GM21515 (cell line): ENCODE data around the gene RESF1.
A peak's percentile ranks its signal among the peaks of the same experiment; 100 is the strongest.
"Not testable (repeated sequence)": the region's sequence is repeated elsewhere in the genome, so short reads cannot be mapped to it uniquely, and the experiment has no call there.

Experiments used
- ATAC-seq: cut with Tn5 transposase; IDR thresholded peaks from one replicate; pipeline ENCODE4 v1.9.1; 2021; ENCODE audit not compliant: unreplicated experiment

Gene RESF1, protein sequence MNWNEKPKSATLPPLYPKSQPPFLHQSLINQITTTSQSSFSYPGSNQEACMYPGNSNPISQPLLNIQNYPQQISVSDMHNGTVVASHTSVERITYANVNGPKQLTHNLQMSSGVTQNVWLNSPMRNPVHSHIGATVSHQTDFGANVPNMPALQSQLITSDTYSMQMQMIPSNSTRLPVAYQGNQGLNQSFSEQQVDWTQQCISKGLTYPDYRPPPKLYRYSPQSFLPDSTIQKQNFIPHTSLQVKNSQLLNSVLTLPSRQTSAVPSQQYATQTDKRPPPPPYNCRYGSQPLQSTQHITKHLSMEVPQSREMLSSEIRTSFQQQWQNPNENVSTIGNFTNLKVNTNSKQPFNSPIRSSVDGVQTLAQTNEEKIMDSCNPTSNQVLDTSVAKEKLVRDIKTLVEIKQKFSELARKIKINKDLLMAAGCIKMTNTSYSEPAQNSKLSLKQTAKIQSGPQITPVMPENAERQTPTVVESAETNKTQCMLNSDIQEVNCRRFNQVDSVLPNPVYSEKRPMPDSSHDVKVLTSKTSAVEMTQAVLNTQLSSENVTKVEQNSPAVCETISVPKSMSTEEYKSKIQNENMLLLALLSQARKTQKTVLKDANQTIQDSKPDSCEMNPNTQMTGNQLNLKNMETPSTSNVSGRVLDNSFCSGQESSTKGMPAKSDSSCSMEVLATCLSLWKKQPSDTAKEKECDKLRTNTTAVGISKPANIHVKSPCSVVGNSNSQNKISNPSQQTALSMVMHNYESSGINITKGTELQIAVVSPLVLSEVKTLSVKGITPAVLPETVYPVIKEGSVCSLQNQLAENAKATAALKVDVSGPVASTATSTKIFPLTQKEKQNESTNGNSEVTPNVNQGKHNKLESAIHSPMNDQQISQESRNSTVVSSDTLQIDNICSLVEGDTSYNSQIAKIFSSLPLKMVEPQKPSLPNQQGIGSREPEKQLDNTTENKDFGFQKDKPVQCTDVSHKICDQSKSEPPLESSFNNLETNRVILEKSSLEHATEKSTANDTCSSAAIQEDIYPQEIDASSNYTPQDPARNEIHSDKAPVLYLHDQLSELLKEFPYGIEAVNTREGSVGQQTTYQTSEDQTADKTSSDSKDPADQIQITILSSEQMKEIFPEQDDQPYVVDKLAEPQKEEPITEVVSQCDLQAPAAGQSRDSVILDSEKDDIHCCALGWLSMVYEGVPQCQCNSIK (N-terminal part only)

GRCh38 chr12:31959161-31959700 is at the start of gene RESF1:
TSS of gene RESF1 (plus strand) at chr12:31959415. CDS start at chr12:31980956, 21,541 bp downstream.
- peak; percentile 89 for ATAC-seq

DNA sequence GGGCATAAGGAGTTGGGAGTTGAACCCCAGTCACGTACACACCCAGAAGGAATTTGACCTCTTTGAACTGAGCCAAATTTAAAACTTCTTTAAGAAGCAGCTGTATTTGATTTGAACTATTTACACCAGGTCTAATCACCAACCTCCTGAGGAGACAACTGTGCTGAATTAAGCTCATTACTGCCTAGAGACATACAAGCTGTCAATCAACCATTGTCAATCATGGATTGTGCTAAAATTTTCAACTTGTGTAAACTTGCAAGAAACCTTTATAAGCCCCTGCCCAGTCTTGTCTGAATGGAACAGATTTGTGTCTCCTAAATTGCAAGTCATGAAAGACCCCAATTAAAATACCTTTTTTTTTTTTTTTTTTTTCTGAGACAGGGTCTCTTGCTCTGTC is 44.3 kb upstream of the RESF1 start:
- ATAC-seq, result no peak

GRCh38 chr12:31915446-31915845 is 43.8 kb upstream of the RESF1 start:
- no peak for ATAC-seq

DNA sequence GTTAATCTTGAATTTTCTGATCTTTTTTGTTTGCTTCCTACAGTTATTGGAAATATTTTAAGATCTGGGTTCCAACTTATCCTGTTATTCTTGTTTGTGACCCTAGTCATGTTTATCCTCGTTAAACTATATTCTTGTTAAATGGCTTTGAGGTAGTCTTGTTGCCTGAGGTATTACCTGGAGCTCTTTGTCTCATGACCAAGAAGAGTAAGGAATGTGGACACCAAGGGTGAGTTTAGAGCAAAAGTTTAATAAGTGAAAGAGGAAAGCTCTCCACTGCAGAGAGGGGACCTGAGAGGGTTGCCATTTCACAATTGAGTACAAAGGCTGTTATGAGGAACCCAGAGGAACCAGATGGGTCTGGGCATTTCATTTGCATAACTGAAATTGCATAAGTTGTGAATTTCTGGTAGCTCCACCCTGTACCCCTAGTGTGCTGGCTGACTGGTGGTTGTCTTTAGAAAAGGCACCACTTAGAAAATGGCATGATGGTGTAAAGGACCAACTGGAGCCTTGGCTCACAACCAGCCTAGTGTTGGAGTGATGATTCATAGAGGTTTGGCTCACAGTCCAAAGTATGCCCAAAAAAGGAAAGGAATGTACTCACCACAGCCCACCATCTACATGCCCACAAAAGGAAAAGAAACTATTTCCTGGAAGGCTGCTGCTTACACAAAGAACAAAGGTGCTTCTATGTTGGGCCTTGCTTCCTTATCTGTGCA is 36.7 kb upstream of the RESF1 start:
- ATAC-seq, result no peak

DNA sequence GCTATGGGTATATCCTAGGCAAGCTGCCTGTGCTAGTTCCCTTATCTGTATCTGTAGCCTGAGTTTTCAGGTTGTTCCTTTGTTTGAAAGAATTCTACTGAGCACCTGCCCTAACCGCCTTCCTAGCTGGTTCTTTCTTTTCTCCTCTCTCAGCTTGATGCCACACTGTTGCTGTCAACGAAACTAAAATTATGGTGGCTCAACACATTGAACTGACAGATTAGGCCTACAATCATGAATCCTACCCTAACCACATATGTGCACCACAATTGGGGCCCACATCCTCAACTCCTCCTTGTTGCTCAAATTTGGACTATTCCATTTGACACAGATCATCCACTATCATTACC is 36.2 kb upstream of the RESF1 start:
- ATAC-seq, result no peak

DNA sequence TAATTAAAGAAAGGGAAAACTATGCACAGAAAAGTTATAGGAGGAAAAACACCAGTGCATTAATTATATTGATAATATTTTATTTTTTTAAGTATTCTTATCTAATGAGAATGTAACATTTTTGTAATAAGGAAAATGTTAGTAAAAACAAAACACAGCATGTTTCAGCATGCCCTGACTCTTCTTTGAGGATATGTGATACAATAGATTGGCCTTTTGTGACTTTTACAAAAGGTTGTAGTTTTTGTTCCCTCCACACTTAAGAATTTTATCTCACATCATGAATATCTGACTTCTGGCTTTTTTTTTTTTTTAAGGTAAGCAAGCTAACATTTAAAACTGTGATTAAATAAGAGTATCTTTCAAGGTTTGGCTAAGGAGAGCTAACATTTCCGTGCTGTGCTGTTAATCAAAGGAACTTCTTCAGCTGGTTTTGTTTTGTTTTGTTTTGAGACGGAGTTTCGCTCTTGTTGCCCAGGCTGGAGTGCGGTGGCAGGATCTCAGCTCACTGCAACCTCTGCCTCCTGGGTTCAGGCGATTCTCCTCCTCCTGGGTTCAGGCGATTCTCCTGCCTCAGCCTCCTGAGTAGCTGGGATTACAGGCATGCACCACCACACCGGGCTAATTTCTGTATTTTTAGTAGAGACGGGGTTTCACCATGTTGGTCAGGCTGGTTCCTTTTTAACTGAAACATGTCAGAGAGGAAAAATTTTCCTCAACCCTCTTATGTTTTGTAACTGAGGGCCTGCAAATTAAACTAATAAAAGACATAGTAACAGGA is 30.8 kb upstream of the RESF1 start:
- no peak for ATAC-seq

DNA sequence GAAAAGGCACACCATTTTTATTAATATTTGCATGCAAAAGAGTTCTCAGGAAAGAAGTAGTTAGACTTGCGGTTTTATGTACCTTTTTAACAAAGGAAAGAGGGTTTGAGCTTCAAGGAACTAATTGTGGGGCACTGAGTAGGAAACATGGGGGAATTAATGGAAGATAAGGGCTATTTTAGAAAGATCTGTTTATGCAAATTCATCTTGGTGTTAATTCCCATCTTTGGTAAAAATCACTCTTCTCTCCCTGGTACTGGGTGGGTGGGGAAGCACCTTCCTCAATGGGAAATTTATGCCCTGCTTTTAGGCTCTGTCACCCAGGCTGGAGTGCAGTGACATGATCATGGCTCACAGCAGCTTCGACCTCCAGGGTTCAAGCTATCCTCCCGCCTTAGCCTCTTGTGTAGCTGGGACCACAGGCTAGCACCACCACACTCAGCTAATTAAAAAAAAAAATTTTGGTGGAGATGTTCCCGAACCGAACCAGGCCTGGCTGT is 30.1 kb upstream of the RESF1 start:
- ATAC-seq, result no peak

DNA sequence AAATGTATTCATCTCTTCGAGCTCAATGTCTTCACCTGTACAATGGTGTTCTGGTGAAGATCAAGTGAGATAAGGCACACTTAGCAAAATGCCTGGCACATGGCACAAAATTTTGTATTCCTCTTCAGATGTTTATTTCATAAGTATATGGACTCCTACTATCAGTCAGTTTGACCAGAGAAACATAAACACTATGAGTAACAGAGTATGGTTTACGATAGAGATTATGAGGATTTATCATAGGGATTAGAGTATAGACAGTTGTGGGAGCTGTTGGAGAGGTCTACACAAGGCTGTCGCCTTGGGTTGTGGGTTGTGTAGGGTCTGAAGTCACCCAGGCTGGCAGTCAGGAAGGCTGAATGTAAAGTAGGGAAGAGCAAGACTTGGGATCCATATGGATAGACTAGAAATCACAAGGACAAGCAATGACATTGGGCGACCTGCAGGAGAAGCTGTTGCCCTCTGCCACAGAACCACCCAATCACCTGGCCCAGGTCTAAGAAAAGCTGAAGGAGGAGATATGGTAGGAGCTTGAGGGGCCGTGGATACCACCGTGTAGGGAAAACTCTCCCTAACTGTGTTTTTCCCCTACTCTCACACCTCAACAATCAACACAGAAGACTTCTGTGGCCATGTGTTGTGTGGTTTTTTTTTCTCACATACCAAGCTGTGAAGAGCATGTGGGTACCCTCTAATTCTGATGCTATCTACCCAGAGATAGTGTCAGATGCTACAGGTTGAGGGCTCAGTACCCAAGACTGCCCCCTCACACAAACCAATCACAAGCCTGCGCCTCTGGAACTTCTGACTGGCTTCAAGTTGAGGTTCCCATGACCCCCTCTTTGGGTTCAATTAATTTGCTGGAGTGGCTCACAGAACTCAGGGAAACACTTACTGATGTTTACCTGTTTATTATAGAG is 27.2 kb upstream of the RESF1 start:
- ATAC-seq, result no peak

- no peak for ATAC-seq
Measured at GRCh38 chr12:31944299-31944698, 14.9 kb upstream of the RESF1 start.

- no peak for ATAC-seq
Measured at GRCh38 chr12:31947971-31948370, 11.2 kb upstream of the RESF1 start.

- not testable (repeated sequence) for ATAC-seq
Measured at GRCh38 chr12:31948697-31949359, 10.4 kb upstream of the RESF1 start.

GRCh38 chr12:31950088-31950487 is 9.1 kb upstream of the RESF1 start:
- no peak for ATAC-seq

DNA sequence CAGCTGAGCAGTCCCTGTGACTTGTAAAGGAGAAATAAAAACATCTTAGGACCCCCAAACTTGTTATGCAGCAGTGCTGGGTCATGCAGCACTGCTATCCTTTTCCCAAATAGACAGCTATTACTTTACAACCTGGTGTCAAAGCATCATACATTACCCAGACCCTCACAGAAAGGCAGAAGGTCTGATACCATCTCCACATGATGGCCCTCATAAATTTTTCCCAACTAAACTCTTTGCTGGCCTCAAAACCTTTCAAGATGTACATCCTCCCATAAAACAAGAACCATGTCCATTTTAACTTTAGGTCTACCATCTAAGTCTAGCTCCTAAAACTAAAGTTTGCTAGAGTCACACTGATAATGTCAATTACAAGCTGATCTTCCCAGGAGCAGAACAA is 8.7 kb upstream of the RESF1 start:
- no peak for ATAC-seq

DNA sequence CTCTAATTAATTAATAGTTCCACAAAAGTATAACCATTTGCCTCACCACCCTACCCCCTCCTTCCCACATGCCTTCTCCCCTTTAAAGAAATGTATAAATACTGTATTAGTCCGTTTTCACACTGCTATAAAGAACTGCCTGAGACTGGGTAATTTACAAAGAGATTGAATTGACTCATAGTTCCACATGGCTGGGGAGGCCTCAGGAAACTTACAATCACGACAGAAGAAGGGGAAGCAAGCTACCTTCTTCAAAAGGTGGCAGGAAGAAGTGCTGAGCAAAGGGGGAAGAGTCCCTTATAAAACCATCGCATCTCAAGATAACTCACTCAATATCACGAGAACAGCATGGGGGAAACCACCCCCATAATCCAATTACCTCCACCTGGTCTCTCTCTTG is 8.2 kb upstream of the RESF1 start:
- ATAC-seq, result no peak

- no peak for ATAC-seq
Measured at GRCh38 chr12:31951939-31952338, 7.3 kb upstream of the RESF1 start.

- ATAC-seq, result no peak
Measured at GRCh38 chr12:31952418-31952817, 6.8 kb upstream of the RESF1 start.

GRCh38 chr12:31954925-31955858 is 4.0 kb upstream of the RESF1 start:
- ATAC-seq, result no peak
